ENCODE data around the gene CNNM4. TPM values are rescaled to one million over a fixed set of nuclear protein-coding genes. Genes with fewer than 3 reads are reported as not detected.

Gene CNNM4
- total RNA-seq, 1 donor = 5.1 TPM

- peaks cover 9% of the 10 kb centered on the region for H3K79me2 ChIP-seq (ENCODE audit: insufficient read depth, low read length)
- peak overlapping the region; percentile 58 for H3K4me3 ChIP-seq (ENCODE audit: insufficient read depth, low read length)
- peak overlapping the region; percentile 19 for H2AFZ ChIP-seq (ENCODE audit: low read length)
- H3K27ac ChIP-seq (ENCODE audit: low read depth, low read length) = no peak overlapping the region
- H3K27me3 ChIP-seq (ENCODE audit: insufficient read depth, low read length) = no peaks in the 10 kb centered on the region
- no peaks in the 10 kb centered on the region for H3K9me3 ChIP-seq (ENCODE audit: low read depth, low read length)
- no peaks in the 10 kb centered on the region for H3K36me3 ChIP-seq (ENCODE audit: insufficient read depth, low read length)
- TF ChIP-seq CTCF (IDR thresholded peaks at IDR 0.05; ENCODE audit: extremely low read depth, low read depth, low read length) = peak; percentile 45
- H3K4me1 ChIP-seq (ENCODE audit: insufficient read depth, low read length) = peaks cover 32% of the 10 kb centered on the region
- H4K20me1 ChIP-seq (ENCODE audit: insufficient read depth, low read length) = peaks cover 9% of the 10 kb centered on the region
- H3K4me2 ChIP-seq (ENCODE audit: insufficient read depth, low read length) = peak overlapping the region; percentile 93
- DNase-seq (ENCODE audit: insufficient read length, low spot score, missing footprints) = peak; percentile 81
Measured at GRCh38 chr2:96763511-96764252, 3.0 kb downstream of the CNNM4 start.

GRCh38 chr2:96764253-96764637, 3.5 kb downstream of the CNNM4 start:
- peak overlapping the region; percentile 19 for H2AFZ ChIP-seq (ENCODE audit: low read length)
- no peak for DNase-seq (ENCODE audit: insufficient read length, low spot score, missing footprints)
- no peak for TF ChIP-seq CTCF (IDR thresholded peaks at IDR 0.05; ENCODE audit: extremely low read depth, low read depth, low read length)

GRCh38 chr2:96767135-96767871, 6.6 kb downstream of the CNNM4 start:
- no peak for DNase-seq (ENCODE audit: insufficient read length, low spot score, missing footprints)
- Histone ChIP-seq H3K4me3 (ENCODE audit: insufficient read depth, low read length) (no peak overlapping the region), H3K27me3 (ENCODE audit: insufficient read depth, low read length) (no peaks in the 10 kb centered on the region), H3K27ac (ENCODE audit: low read depth, low read length) (no peak overlapping the region), H3K4me1 (ENCODE audit: insufficient read depth, low read length) (peaks cover 17% of the 10 kb centered on the region), H3K36me3 (ENCODE audit: insufficient read depth, low read length) (no peaks in the 10 kb centered on the region), H4K20me1 (ENCODE audit: insufficient read depth, low read length) (peaks cover 6% of the 10 kb centered on the region), H3K79me2 (ENCODE audit: insufficient read depth, low read length) (peaks cover 3% of the 10 kb centered on the region), H3K4me2 (ENCODE audit: insufficient read depth, low read length) (no peak overlapping the region), H3K9me3 (ENCODE audit: low read depth, low read length) (no peaks in the 10 kb centered on the region), H2AFZ (ENCODE audit: low read length) (no peak overlapping the region)
- no peak for TF ChIP-seq CTCF (IDR thresholded peaks at IDR 0.05; ENCODE audit: extremely low read depth, low read depth, low read length)

More at GRCh38 chr2:96764253-96764637, 3.5 kb downstream of the CNNM4 start:
- Histone ChIP-seq H3K9me3 (ENCODE audit: low read depth, low read length) (no peaks in the 10 kb centered on the region), H3K79me2 (ENCODE audit: insufficient read depth, low read length) (peaks cover 9% of the 10 kb centered on the region), H3K27me3 (ENCODE audit: insufficient read depth, low read length) (no peaks in the 10 kb centered on the region), H3K27ac (ENCODE audit: low read depth, low read length) (no peak overlapping the region), H4K20me1 (ENCODE audit: insufficient read depth, low read length) (peaks cover 9% of the 10 kb centered on the region), H3K4me2 (ENCODE audit: insufficient read depth, low read length) (peak overlapping the region; percentile 93), H3K4me3 (ENCODE audit: insufficient read depth, low read length) (peak overlapping the region; percentile 29), H3K4me1 (ENCODE audit: insufficient read depth, low read length) (peaks cover 32% of the 10 kb centered on the region), H3K36me3 (ENCODE audit: insufficient read depth, low read length) (no peaks in the 10 kb centered on the region)

GRCh38 chr2:96768083-96768561, 7.4 kb downstream of the CNNM4 start:
- Histone ChIP-seq H2AFZ (ENCODE audit: low read length) (peak overlapping the region; percentile 25), H3K4me2 (ENCODE audit: insufficient read depth, low read length) (peak overlapping the region; percentile 2), H4K20me1 (ENCODE audit: insufficient read depth, low read length) (peaks cover 5% of the 10 kb centered on the region), H3K27ac (ENCODE audit: low read depth, low read length) (no peak overlapping the region), H3K27me3 (ENCODE audit: insufficient read depth, low read length) (no peaks in the 10 kb centered on the region), H3K4me3 (ENCODE audit: insufficient read depth, low read length) (no peak overlapping the region), H3K79me2 (ENCODE audit: insufficient read depth, low read length) (peaks cover 2% of the 10 kb centered on the region), H3K9me3 (ENCODE audit: low read depth, low read length) (no peaks in the 10 kb centered on the region), H3K36me3 (ENCODE audit: insufficient read depth, low read length) (no peaks in the 10 kb centered on the region), H3K4me1 (ENCODE audit: insufficient read depth, low read length) (peaks cover 9% of the 10 kb centered on the region)
- TF ChIP-seq CTCF (IDR thresholded peaks at IDR 0.05; ENCODE audit: extremely low read depth, low read depth, low read length) = no peak
- DNase-seq (ENCODE audit: insufficient read length, low spot score, missing footprints) = no peak
